ENCODE results near the gene GTF2A1.

Gene GTF2A1

GRCh38 chr14:81187832-81188522 lies 32.8 kb downstream of the GTF2A1 start:
- no peak overlapping the region for H3K4me3 ChIP-seq (ENCODE audit: low read depth, low read length)
- no peaks in the 10 kb centered on the region for H3K27me3 ChIP-seq (ENCODE audit: insufficient read depth, low read depth, severe bottlenecking)
- H3K36me3 ChIP-seq = peaks cover 57% of the 10 kb centered on the region
- H3K27ac ChIP-seq = no peak overlapping the region
- no peak for TF ChIP-seq CTCF (IDR thresholded peaks at IDR 0.05; ENCODE audit: low read depth, low read length)
- no peaks in the 10 kb centered on the region for H3K9me3 ChIP-seq (ENCODE audit: severe bottlenecking)
- no peak for DNase-seq

GRCh38 chr14:81179631-81180030 lies 41.1 kb downstream of the GTF2A1 start:
- no peak for DNase-seq
- Histone ChIP-seq H3K4me3 (ENCODE audit: low read depth, low read length) (no peak overlapping the region), H3K9me3 (ENCODE audit: severe bottlenecking) (no peaks in the 10 kb centered on the region), H3K36me3 (peaks cover 15% of the 10 kb centered on the region; the same call in 1 of the 2 replicates), H3K27me3 (ENCODE audit: insufficient read depth, low read depth, severe bottlenecking) (no peaks in the 10 kb centered on the region), H3K27ac (no peak overlapping the region)
- TF ChIP-seq CTCF (IDR thresholded peaks at IDR 0.05; ENCODE audit: low read depth, low read length) = no peak

- H3K27me3 ChIP-seq (ENCODE audit: insufficient read depth, low read depth, severe bottlenecking) = no peaks in the 10 kb centered on the region
- peaks cover 8% of the 10 kb centered on the region; the same call in 1 of the 2 replicates for H3K36me3 ChIP-seq
- H3K27ac ChIP-seq = no peak overlapping the region
- H3K4me3 ChIP-seq (ENCODE audit: low read depth, low read length) = no peak overlapping the region
- no peak for TF ChIP-seq CTCF (IDR thresholded peaks at IDR 0.05; ENCODE audit: low read depth, low read length)
- DNase-seq = no peak
- no peaks in the 10 kb centered on the region for H3K9me3 ChIP-seq (ENCODE audit: severe bottlenecking)
These were observed 42.7 kb downstream of the GTF2A1 start for GRCh38 chr14:81178063-81178462.

- H3K4me3 ChIP-seq (ENCODE audit: low read depth, low read length) = no peak overlapping the region
These were observed 43.5 kb downstream of the GTF2A1 start for GRCh38 chr14:81177225-81177624.

GRCh38 chr14:81176241-81176640 lies 44.5 kb downstream of the GTF2A1 start:
- peaks cover 3% of the 10 kb centered on the region; the same call in 1 of the 2 replicates for H3K36me3 ChIP-seq
- no peaks in the 10 kb centered on the region for H3K9me3 ChIP-seq (ENCODE audit: severe bottlenecking)
- no peak overlapping the region for H3K4me3 ChIP-seq (ENCODE audit: low read depth, low read length)
- DNase-seq = peak; percentile 30
- H3K27ac ChIP-seq = no peak overlapping the region
- no peaks in the 10 kb centered on the region for H3K27me3 ChIP-seq (ENCODE audit: insufficient read depth, low read depth, severe bottlenecking)
- TF ChIP-seq CTCF (IDR thresholded peaks at IDR 0.05; ENCODE audit: low read depth, low read length) = no peak

More at GRCh38 chr14:81177225-81177624, 43.5 kb downstream of the GTF2A1 start:
- TF ChIP-seq CTCF (IDR thresholded peaks at IDR 0.05; ENCODE audit: low read depth, low read length) = no peak
- peaks cover 7% of the 10 kb centered on the region; the same call in 1 of the 2 replicates for H3K36me3 ChIP-seq
- H3K27ac ChIP-seq = no peak overlapping the region
- H3K9me3 ChIP-seq (ENCODE audit: severe bottlenecking) = no peaks in the 10 kb centered on the region
- DNase-seq = no peak
- H3K27me3 ChIP-seq (ENCODE audit: insufficient read depth, low read depth, severe bottlenecking) = no peaks in the 10 kb centered on the region

GRCh38 chr14:81172881-81173280 lies 47.9 kb downstream of the GTF2A1 start:
- Histone ChIP-seq H3K36me3 (no peaks in the 10 kb centered on the region), H3K27me3 (ENCODE audit: insufficient read depth, low read depth, severe bottlenecking) (no peaks in the 10 kb centered on the region), H3K9me3 (ENCODE audit: severe bottlenecking) (no peaks in the 10 kb centered on the region), H3K27ac (no peak overlapping the region), H3K4me3 (ENCODE audit: low read depth, low read length) (no peak overlapping the region)
- TF ChIP-seq CTCF (IDR thresholded peaks at IDR 0.05; ENCODE audit: low read depth, low read length) = no peak
- DNase-seq = no peak
